GM12865 (cell line): ENCODE results near the gene GPC4.

Source experiments
- DNase-seq: peaks from one replicate; pipeline ENCODE4 v3.0.0; 2010; ENCODE audit warnings: low read depth
- H3K4me3 ChIP-seq: 2 replicates; pipeline ENCODE4 v1.5.1; 2011; ENCODE audit warnings: mild to moderate bottlenecking, low read depth, low read length, control low read depth
- TF ChIP-seq, protein P1 (sequence below): IDR thresholded peaks from 2 replicates; pipeline ENCODE4 v1.5.1; 2011; ENCODE audit warnings: low read length, control low read depth, low read depth, inconsistent platforms; ENCODE audit not compliant: insufficient read depth; ENCODE audit errors: missing control alignments

GPC4 gene

DNA sequence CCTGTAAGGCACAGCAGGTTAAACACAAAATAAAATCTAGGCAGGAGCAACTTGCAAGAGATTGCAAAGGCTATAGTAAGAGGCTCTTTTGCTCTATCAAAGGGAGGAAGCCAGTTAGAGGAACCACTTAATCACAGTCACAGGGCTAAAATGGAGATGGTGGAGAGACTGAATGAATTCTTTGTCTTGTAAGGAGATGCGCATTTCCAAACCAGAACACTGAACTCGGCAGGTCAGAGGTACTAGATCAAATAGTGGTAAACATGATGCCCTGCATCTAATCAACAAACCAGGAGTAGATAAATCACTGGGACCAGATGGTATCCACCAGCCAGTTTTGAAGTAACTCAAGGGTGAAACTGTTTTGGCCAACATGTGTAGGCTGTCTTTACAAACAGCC, 55.8 kb downstream of the GPC4 start:
- no peak for DNase-seq
- no peak overlapping the region for H3K4me3 ChIP-seq
- TF ChIP-seq, protein P1, sequence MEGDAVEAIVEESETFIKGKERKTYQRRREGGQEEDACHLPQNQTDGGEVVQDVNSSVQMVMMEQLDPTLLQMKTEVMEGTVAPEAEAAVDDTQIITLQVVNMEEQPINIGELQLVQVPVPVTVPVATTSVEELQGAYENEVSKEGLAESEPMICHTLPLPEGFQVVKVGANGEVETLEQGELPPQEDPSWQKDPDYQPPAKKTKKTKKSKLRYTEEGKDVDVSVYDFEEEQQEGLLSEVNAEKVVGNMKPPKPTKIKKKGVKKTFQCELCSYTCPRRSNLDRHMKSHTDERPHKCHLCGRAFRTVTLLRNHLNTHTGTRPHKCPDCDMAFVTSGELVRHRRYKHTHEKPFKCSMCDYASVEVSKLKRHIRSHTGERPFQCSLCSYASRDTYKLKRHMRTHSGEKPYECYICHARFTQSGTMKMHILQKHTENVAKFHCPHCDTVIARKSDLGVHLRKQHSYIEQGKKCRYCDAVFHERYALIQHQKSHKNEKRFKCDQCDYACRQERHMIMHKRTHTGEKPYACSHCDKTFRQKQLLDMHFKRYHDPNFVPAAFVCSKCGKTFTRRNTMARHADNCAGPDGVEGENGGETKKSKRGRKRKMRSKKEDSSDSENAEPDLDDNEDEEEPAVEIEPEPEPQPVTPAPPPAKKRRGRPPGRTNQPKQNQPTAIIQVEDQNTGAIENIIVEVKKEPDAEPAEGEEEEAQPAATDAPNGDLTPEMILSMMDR: no peak

DNA sequence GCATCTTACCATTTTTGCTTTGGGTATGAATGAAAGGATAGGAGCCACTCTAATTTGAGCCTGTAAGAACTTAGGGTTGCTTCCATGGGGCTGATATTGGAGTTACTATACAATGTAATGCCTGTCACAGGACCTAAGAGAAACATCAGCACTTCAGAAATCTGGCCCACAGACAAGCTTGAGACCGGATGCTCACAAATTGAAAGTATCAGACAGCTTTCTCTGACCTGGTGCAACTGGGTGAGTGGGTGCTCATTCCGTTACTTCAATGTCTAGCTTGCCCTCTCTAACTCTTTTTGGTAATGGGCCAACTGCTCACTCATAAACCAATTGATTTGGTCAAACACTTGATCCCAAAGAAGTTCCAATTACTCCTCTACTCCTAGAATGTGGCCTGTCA, 62.1 kb downstream of the GPC4 start:
- H3K4me3 ChIP-seq: no peak overlapping the region
- TF ChIP-seq, protein P1: no peak
- no peak for DNase-seq

DNA sequence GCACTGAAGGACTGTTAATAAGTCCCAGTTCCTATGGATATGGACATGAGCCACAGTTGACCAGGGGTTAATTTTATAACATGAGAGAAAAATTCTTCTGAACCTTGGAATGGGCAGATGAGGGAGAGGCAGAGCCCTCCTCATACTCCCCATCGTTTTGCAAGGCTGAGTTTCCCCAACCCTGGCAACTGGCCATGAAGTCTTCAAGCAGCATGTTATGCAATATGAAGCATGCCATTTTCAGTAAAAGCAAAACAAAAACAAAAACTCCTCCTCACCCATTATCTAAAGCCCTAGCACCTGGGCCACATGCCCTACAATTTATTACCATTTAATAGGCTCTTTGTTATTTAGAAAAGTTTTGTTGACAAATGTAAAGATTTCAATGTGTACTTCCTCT, 64.5 kb downstream of the GPC4 start:
- no peak for DNase-seq
- no peak overlapping the region for H3K4me3 ChIP-seq
- TF ChIP-seq, protein P1: no peak

DNA sequence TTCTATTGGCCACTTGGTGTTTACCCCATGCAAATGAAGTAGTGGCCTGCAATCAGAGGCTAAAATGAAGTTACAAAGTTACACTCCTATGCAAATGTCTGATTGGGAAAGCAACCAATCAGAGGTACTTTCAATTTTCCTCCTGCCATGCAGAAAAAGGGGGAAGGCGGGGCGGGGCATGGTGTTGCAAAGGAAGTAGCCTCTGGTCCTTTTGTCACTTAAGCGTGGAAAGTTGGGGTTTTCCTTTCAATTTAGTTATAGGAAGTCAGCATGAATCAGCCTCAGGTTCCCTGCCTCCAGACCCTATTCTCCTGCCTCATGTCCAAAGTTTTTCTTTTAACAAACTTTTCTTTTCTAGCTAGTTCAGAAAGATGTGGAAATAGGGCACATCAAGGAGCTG, 69.3 kb downstream of the GPC4 start:
- no peak for DNase-seq
- TF ChIP-seq, protein P1: no peak
- no peak overlapping the region for H3K4me3 ChIP-seq

DNA sequence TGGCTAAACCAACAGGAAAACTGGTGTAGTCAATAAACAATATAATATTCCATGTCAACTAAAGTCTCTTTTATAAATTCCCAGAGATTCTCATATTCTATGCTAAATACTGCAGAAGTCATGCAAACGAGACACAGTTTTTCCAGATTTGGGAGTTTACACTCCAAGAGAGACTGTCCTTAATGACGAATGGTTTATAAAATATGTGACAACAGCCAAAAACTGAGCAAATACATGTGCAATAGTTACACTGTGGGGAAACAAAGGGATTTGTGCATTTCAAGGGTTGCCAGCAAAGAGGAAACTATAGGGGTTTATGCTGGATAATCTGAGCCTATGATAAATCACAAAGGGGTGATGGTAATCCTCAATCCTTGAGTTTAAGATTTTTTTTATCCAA, 75.7 kb downstream of the GPC4 start:
- no peak overlapping the region for H3K4me3 ChIP-seq
- no peak for DNase-seq
- TF ChIP-seq, protein P1: no peak

DNA sequence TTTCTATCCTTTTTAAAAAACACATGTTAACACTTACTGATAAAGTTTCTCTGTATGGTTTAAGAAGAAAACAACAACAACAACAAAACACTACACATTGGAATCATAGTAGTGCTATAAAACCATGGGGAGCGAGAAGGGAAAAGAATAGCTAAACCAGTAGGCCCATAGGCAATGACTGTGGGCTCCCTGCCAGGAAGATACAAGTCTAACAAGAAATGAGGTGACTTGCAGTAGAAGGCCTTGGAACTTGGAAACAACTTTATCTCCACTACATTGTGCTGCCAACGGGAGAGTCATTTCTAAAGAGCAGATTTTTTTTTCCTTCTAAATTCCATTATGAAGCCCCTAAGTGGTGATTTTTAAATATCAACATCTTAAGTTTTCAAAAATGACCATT, 78.0 kb downstream of the GPC4 start:
- DNase-seq: no peak
- no peak overlapping the region for H3K4me3 ChIP-seq
- TF ChIP-seq, protein P1: no peak

DNA sequence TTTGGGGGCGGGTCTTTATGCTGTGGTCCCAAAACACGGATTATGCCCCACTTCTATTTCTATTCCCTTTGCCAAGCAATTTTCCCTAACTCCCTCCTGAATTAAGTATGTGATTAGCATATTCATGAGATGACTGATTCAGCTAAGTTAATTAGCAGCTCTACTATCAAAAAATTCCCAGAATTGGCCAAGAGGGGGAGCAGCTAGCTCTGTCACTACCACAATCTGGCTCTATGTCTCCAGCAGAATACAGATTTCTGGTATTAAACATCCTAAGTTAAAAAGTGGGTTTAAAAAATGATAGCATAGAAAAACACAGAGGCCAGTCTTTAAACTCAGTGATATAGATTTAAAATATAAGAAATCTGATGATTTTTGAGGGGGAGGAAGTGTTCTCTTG, 80.3 kb downstream of the GPC4 start:
- TF ChIP-seq, protein P1: peak; percentile 25
- H3K4me3 ChIP-seq: no peak overlapping the region
- DNase-seq: peak; percentile 3
